ENCODE measurements around the gene BRD3. TPM values are rescaled to one million over a fixed set of nuclear protein-coding genes. Genes with fewer than 3 reads are reported as not detected.

The BRD3 gene
- total and polyA plus RNA-seq, 12 donors: 5.7 to 34.4 (median 28.9) TPM

GRCh38 chr9:134033516-134034214, 34.2 kb downstream of the BRD3 start:
- peaks cover 0 to 95% (median 66%) of the 10 kb centered on the region in 9 donors for H3K36me3 ChIP-seq
- 94 to 95% methylated on average over 26 of the region's 26 CpGs for WGBS, 2 donors
- H3K9me3 ChIP-seq: peaks cover 0 to 21% (median 8%) of the 10 kb centered on the region in 11 donors
- DNase-seq (no peak), ATAC-seq (no peak)
- intact Hi-C loops (cut with DNase I): no loop called here
- TF ChIP-seq, protein P1, sequence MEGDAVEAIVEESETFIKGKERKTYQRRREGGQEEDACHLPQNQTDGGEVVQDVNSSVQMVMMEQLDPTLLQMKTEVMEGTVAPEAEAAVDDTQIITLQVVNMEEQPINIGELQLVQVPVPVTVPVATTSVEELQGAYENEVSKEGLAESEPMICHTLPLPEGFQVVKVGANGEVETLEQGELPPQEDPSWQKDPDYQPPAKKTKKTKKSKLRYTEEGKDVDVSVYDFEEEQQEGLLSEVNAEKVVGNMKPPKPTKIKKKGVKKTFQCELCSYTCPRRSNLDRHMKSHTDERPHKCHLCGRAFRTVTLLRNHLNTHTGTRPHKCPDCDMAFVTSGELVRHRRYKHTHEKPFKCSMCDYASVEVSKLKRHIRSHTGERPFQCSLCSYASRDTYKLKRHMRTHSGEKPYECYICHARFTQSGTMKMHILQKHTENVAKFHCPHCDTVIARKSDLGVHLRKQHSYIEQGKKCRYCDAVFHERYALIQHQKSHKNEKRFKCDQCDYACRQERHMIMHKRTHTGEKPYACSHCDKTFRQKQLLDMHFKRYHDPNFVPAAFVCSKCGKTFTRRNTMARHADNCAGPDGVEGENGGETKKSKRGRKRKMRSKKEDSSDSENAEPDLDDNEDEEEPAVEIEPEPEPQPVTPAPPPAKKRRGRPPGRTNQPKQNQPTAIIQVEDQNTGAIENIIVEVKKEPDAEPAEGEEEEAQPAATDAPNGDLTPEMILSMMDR (IDR thresholded peaks at IDR 0.05): no peak
- H3K4me3 ChIP-seq: no peak overlapping the region
- no peak overlapping the region for H3K27ac ChIP-seq
- no peaks in the 10 kb centered on the region for H3K4me1 ChIP-seq
- no peaks in the 10 kb centered on the region for H3K27me3 ChIP-seq

- intact Hi-C loops (cut with DNase I): no loop called here
- no peak overlapping the region for H3K4me3 ChIP-seq
- DNase-seq (no peak), ATAC-seq (no peak)
- no peak overlapping the region for H3K27ac ChIP-seq
- H3K9me3 ChIP-seq: peaks cover 0 to 10% (median 1%) of the 10 kb centered on the region in 11 donors
- no peaks in the 10 kb centered on the region for H3K27me3 ChIP-seq
- no peaks in the 10 kb centered on the region for H3K4me1 ChIP-seq
- TF ChIP-seq, protein P1 (IDR thresholded peaks at IDR 0.05): no peak
- WGBS, 2 donors: 94 to 96% methylated on average over 40 of the region's 40 CpGs
- H3K36me3 ChIP-seq: peaks cover 0 to 92% (median 58%) of the 10 kb centered on the region in 9 donors
Measured at GRCh38 chr9:134032456-134033222, 35.2 kb downstream of the BRD3 start.

- Histone ChIP-seq H3K9me3 (peaks cover 0 to 2% (median 0%) of the 10 kb centered on the region in 11 donors), H3K4me1 (peaks cover 0 to under 1% (median 0%) of the 10 kb centered on the region in 9 donors), H3K27ac (no peak overlapping the region), H3K36me3 (peaks cover 0 to 84% (median 56%) of the 10 kb centered on the region in 9 donors), H3K4me3 (no peak overlapping the region), H3K27me3 (no peaks in the 10 kb centered on the region)
- TF ChIP-seq, protein P1 (IDR thresholded peaks at IDR 0.05): no peak
- DNase-seq (no peak), ATAC-seq (no peak)
- WGBS, 2 donors: 86 to 88% methylated on average over 14 of the region's 14 CpGs
- intact Hi-C loops (cut with DNase I): no loop called here
Measured at GRCh38 chr9:134031783-134032182, 36.0 kb downstream of the BRD3 start.

- ATAC-seq: no peak
- TF ChIP-seq, protein P1 (IDR thresholded peaks at IDR 0.05): no peak
- intact Hi-C loops (cut with DNase I): no loop called here
- peaks cover 1 to 9% (median 6%) of the 10 kb centered on the region in 9 donors for H3K4me1 ChIP-seq
- peaks cover 0 to 75% (median 48%) of the 10 kb centered on the region in 9 donors for H3K36me3 ChIP-seq
- no peaks in the 10 kb centered on the region for H3K9me3 ChIP-seq
- H3K4me3 ChIP-seq: no peak overlapping the region
- no peak for DNase-seq
- 91 to 92% methylated on average over 29 of the region's 29 CpGs for WGBS, 2 donors
- H3K27ac ChIP-seq: no peak overlapping the region
- H3K27me3 ChIP-seq: no peaks in the 10 kb centered on the region
Measured at GRCh38 chr9:134030821-134031470, 36.9 kb downstream of the BRD3 start.
